Vagina (tissue), 2 donors: ENCODE measurements around the gene CCDC158.

ENCODE experiments used
- POLR2A ChIP-seq, 2 donors: fragments of 450-650 bp; IDR thresholded peaks; one replicate each; pipeline ENCODE4 v1.6.1; 2017; ENCODE audit warnings: antibody characterized with exemption in 2 of 2, mild to moderate bottlenecking in 2 of 2, moderate library complexity in 2 of 2
- POLR2AphosphoS5 ChIP-seq, 2 donors: sonication (generic); formaldehyde crosslinking; IDR thresholded peaks; one replicate each; pipeline ENCODE4 v1.9.0; 2017; ENCODE audit warnings: antibody characterized with exemption in 2 of 2, mild to moderate bottlenecking in 2 of 2, low read depth in 1 of 2; ENCODE audit not compliant: insufficient read depth in 1 of 2
- TF ChIP-seq, protein P1 (sequence below), 3 experiments: fragments of 450-650 bp in 2 of 3; fragments of 200-600 bp in 1 of 3; sonication (generic) in 1 of 3; IDR thresholded peaks; one replicate each; pipeline ENCODE4 v1.5.1; 2017 to 2019; ENCODE audit warnings: antibody characterized with exemption in 3 of 3, mild to moderate bottlenecking in 2 of 3, moderate library complexity in 2 of 3

- TF ChIP-seq, protein P1, sequence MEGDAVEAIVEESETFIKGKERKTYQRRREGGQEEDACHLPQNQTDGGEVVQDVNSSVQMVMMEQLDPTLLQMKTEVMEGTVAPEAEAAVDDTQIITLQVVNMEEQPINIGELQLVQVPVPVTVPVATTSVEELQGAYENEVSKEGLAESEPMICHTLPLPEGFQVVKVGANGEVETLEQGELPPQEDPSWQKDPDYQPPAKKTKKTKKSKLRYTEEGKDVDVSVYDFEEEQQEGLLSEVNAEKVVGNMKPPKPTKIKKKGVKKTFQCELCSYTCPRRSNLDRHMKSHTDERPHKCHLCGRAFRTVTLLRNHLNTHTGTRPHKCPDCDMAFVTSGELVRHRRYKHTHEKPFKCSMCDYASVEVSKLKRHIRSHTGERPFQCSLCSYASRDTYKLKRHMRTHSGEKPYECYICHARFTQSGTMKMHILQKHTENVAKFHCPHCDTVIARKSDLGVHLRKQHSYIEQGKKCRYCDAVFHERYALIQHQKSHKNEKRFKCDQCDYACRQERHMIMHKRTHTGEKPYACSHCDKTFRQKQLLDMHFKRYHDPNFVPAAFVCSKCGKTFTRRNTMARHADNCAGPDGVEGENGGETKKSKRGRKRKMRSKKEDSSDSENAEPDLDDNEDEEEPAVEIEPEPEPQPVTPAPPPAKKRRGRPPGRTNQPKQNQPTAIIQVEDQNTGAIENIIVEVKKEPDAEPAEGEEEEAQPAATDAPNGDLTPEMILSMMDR (IDR thresholded peaks at IDR 0.05) = no peak
- no peak for TF ChIP-seq POLR2A (IDR thresholded peaks at IDR 0.05)
- no peak for TF ChIP-seq POLR2AphosphoS5 (IDR thresholded peaks at IDR 0.05; ENCODE audit: insufficient read depth in 1 of 2, low read depth in 1 of 2)
Measured at GRCh38 chr4:76298227-76298626, 122.7 kb downstream of the CCDC158 start.
